H1 (cell line): ENCODE results near the gene IL1R1. TPM values are rescaled to one million over a fixed set of nuclear protein-coding genes. Genes with fewer than 3 reads are reported as not detected.

Source experiments
- CTCF ChIA-PET: fragments of 300-600 bp; sonication (Branson Sonifier 250); formaldehyde crosslinking; loops from one replicate; lab custom pipeline; 2021; ENCODE audit not compliant: partially characterized antibody; lab: Charles Lee
- POLR2A ChIA-PET: fragments of 300-600 bp; sonication (Branson Sonifier 250); formaldehyde crosslinking; loops from one replicate; lab custom pipeline; 2021; ENCODE audit warnings: inconsistent platforms; ENCODE audit not compliant: partially characterized antibody; lab: Charles Lee
- DNase-seq, 2 experiments: peaks; one replicate each; pipeline versions ENCODE4 v3.0.0 to v3.0.0-alpha.2; 2010 to 2022; ENCODE audit warnings: low spot score in 2 of 2, low read depth in 1 of 2, mixed read lengths in 1 of 2
- FAIRE-seq: peaks from 2 replicates; lab custom pipeline; 2011; peaks lifted over from hg19 to GRCh38; lab: Jason Lieb, UNC
- H2AFZ ChIP-seq: 2 replicates; pipeline ENCODE4 v1.8.1; 2012; ENCODE audit warnings: low read length, inconsistent platforms
- H2AK5ac ChIP-seq: 2 replicates; pipeline ENCODE4 v1.6.1; 2013; ENCODE audit warnings: low read depth, low read length
- H2BK120ac ChIP-seq: replicated peaks from 2 replicates; pipeline ENCODE3; 2013; ENCODE audit warnings: low read depth, low read length, inconsistent platforms
- H2BK12ac ChIP-seq: 2 replicates; pipeline ENCODE4 v1.6.1; 2013; ENCODE audit warnings: low read depth, low read length
- H2BK15ac ChIP-seq: 2 replicates; pipeline ENCODE4 v1.6.1; 2013; ENCODE audit warnings: low read length
- H2BK20ac ChIP-seq: 2 replicates; pipeline ENCODE4 v1.6.1; 2013; ENCODE audit warnings: low read length
- H2BK5ac ChIP-seq: 2 replicates; pipeline ENCODE4 v1.6.1; 2013; ENCODE audit warnings: low read depth, low read length
- H3K14ac ChIP-seq: 2 replicates; pipeline ENCODE4 v1.6.1; 2013; ENCODE audit warnings: inconsistent platforms; ENCODE audit not compliant: insufficient read length
- H3K18ac ChIP-seq: 2 replicates; pipeline ENCODE4 v1.6.1; 2013; ENCODE audit warnings: low read length; ENCODE audit errors: extremely low read depth
- H3K23ac ChIP-seq: 2 replicates; pipeline ENCODE4 v1.6.1; 2013; ENCODE audit warnings: inconsistent platforms; ENCODE audit not compliant: insufficient read length
- H3K23me2 ChIP-seq: 2 replicates; pipeline ENCODE4 v1.6.1; 2013; ENCODE audit warnings: low read depth, low read length
- H3K27ac ChIP-seq: 2 replicates; pipeline ENCODE4 v1.6.1; 2011; ENCODE audit warnings: low read depth, low read length, inconsistent platforms
- H3K27me3 ChIP-seq, 4 experiments: replicated peaks in 1 of 4; 1 replicate in 1 of 4; 2 replicates in 3 of 4; pipeline versions ENCODE4 v1.6.1 to v1.8.1; 2011 to 2013; ENCODE audit warnings: low read length in 3 of 4, mild to moderate bottlenecking in 3 of 4, inconsistent platforms in 2 of 4, mixed read lengths in 2 of 4, moderate library complexity in 1 of 4; ENCODE audit not compliant: control insufficient read depth in 3 of 4, insufficient read depth in 3 of 4; ENCODE audit errors: extremely low read depth in 1 of 4
- H3K36me3 ChIP-seq, 4 experiments: 2 replicates each; pipeline versions ENCODE4 v1.6.1 to v1.8.1; 2011 to 2013; ENCODE audit warnings: mild to moderate bottlenecking in 4 of 4, low read length in 3 of 4, moderate library complexity in 2 of 4, control low read depth in 1 of 4, inconsistent platforms in 1 of 4; ENCODE audit not compliant: insufficient read depth in 4 of 4, control insufficient read depth in 2 of 4
- H3K4ac ChIP-seq: replicated peaks from 2 replicates; pipeline ENCODE3; 2013; ENCODE audit warnings: low read length, low read depth, mixed read lengths, inconsistent platforms; ENCODE audit not compliant: insufficient read length
- H3K4me1 ChIP-seq, 4 experiments: replicated peaks in 1 of 4; 1 replicate in 1 of 4; 2 replicates in 3 of 4; pipeline versions ENCODE4 v1.6.1 to v1.8.1; 2011 to 2013; ENCODE audit warnings: low read length in 3 of 4, inconsistent platforms in 2 of 4, mixed read lengths in 1 of 4; ENCODE audit not compliant: insufficient read depth in 4 of 4, control insufficient read depth in 3 of 4
- H3K4me2 ChIP-seq, 2 experiments: 2 replicates each; pipeline versions ENCODE4 v1.6.1 to v1.8.1; 2011 to 2013; ENCODE audit warnings: low read depth in 2 of 2, low read length in 2 of 2, control low read depth in 1 of 2, inconsistent platforms in 1 of 2, mild to moderate bottlenecking in 1 of 2; ENCODE audit not compliant: insufficient read depth in 1 of 2
- H3K4me3 ChIP-seq, 4 experiments: fragments of 200-600, 300-600 bp in 1 of 4; sonication (generic), shearing (Covaris generic), sonication (Bioruptor Twin) in 1 of 4; 2 replicates each; pipeline versions ENCODE4 v1.5.1 to v1.8.1; 2011 to 2016; ENCODE audit warnings: low read length in 4 of 4, low read depth in 3 of 4, control low read depth in 2 of 4, inconsistent platforms in 2 of 4, mild to moderate bottlenecking in 2 of 4, mixed read lengths in 1 of 4, moderate library complexity in 1 of 4; ENCODE audit not compliant: insufficient read depth in 2 of 4; ENCODE audit errors: extremely low read depth in 1 of 4
- H3K56ac ChIP-seq: replicated peaks from 2 replicates; pipeline ENCODE3; 2013; ENCODE audit warnings: low read depth, mild to moderate bottlenecking, mixed read lengths, low read length, inconsistent platforms; ENCODE audit not compliant: insufficient read length
- H3K79me1 ChIP-seq: 2 replicates; pipeline ENCODE4 v1.6.1; 2013; ENCODE audit warnings: low read depth, low read length, control low read depth
- H3K79me2 ChIP-seq, 2 experiments: 2 replicates each; pipeline versions ENCODE4 v1.6.1 to v1.8.1; 2012 to 2013; ENCODE audit warnings: low read length in 2 of 2, mild to moderate bottlenecking in 2 of 2, inconsistent platforms in 1 of 2; ENCODE audit not compliant: insufficient read depth in 2 of 2, control insufficient read depth in 1 of 2
- H3K9ac ChIP-seq, 4 experiments: replicated peaks in 1 of 4; 1 replicate in 1 of 4; 2 replicates in 3 of 4; pipeline versions ENCODE4 v1.6.1 to v1.8.1; 2011 to 2013; ENCODE audit warnings: low read depth in 3 of 4, low read length in 3 of 4, control low read depth in 2 of 4, mild to moderate bottlenecking in 2 of 4, moderate library complexity in 2 of 4, inconsistent platforms in 1 of 4; ENCODE audit errors: extremely low read depth in 1 of 4
- H3K9me3 ChIP-seq, 2 experiments: 2 replicates each; pipeline versions ENCODE4 v1.6.1 to v1.8.1; 2012 to 2013; ENCODE audit warnings: mild to moderate bottlenecking in 2 of 2, moderate library complexity in 2 of 2, control low read depth in 1 of 2, inconsistent platforms in 1 of 2, low read depth in 1 of 2, low read length in 1 of 2, mixed read lengths in 1 of 2; ENCODE audit not compliant: insufficient read depth in 2 of 2
- H4K20me1 ChIP-seq, 2 experiments: replicated peaks in 1 of 2; 2 replicates each; pipeline versions ENCODE3 to v1.8.1; 2011 to 2013; ENCODE audit warnings: inconsistent platforms in 2 of 2, low read length in 2 of 2, mild to moderate bottlenecking in 1 of 2; ENCODE audit not compliant: insufficient read depth in 2 of 2, control insufficient read depth in 1 of 2
- H4K5ac ChIP-seq: 2 replicates; pipeline ENCODE4 v1.6.1; 2013; ENCODE audit warnings: low read length, low read depth, mixed read lengths, inconsistent platforms; ENCODE audit not compliant: insufficient read length
- H4K8ac ChIP-seq: 2 replicates; pipeline ENCODE4 v1.8.0; 2013; ENCODE audit warnings: mild to moderate bottlenecking, moderate library complexity, low read length, inconsistent platforms; ENCODE audit not compliant: insufficient read depth; ENCODE audit errors: extremely low read depth
- H4K91ac ChIP-seq: replicated peaks from 2 replicates; pipeline ENCODE3; 2013; ENCODE audit warnings: low read length, mixed read lengths, inconsistent platforms; ENCODE audit not compliant: insufficient read length
- CREB1 ChIP-seq: IDR thresholded peaks from 2 replicates; pipeline ENCODE4 v1.6.1; 2012; ENCODE audit warnings: inconsistent platforms
- MAFK ChIP-seq: IDR thresholded peaks from 2 replicates; pipeline ENCODE4 v1.6.1; 2012; ENCODE audit warnings: low read depth, mild to moderate bottlenecking, improper control_type of control experiment, low read length
- RFX5 ChIP-seq: IDR thresholded peaks from 2 replicates; pipeline ENCODE4 v1.6.1; 2011; ENCODE audit warnings: low read depth, low read length, improper control_type of control experiment, borderline replicate concordance
- SP1 ChIP-seq: IDR thresholded peaks from 2 replicates; pipeline ENCODE4 v1.6.1; 2011; ENCODE audit warnings: low read depth, low read length
- SRF ChIP-seq: IDR thresholded peaks from 2 replicates; pipeline ENCODE4 v1.6.1; 2011; ENCODE audit warnings: mild to moderate bottlenecking, low read depth, low read length, moderate library complexity
- YY1 ChIP-seq: IDR thresholded peaks from 2 replicates; pipeline ENCODE4 v1.6.1; 2011; ENCODE audit warnings: low read depth, mild to moderate bottlenecking, low read length
- WGBS, 2 experiments: shearing (Covaris generic) in 1 of 2; methylation state at CpG; one replicate each; pipeline versions ENCODE4 v1.1.6 to v1.1.7; 2013 to 2015; ENCODE audit warnings: low lambda C conversion rate in 2 of 2, mixed read lengths in 2 of 2, inconsistent platforms in 1 of 2, low coverage in 1 of 2, missing lambda C conversion rate in 1 of 2; ENCODE audit not compliant: insufficient replicate concordance in 2 of 2, insufficient coverage in 1 of 2, insufficient read length in 1 of 2; ENCODE audit errors: extremely low coverage in 1 of 2, missing lambda C conversion rate in 1 of 2; 5-methylcytosine and 5-hydroxymethylcytosine counted together
- polyA plus RNA-seq, 7 experiments: library from polyadenylated mRNA; depleted of rRNA in 3 of 7; stranded (reverse) in 5 of 7; unstranded in 2 of 7; fragments of >200 nt in 5 of 7; fragments of 200-250 nt in 2 of 7; gene quantifications; 1 replicate in 5 of 7; 2 replicates in 1 of 7; 4 replicates in 1 of 7; pipeline versions ENCODE4 v1.2.1 to v1.2.3, GENCODE V29; 2011 to 2013; ENCODE audit warnings: missing spikeins in 2 of 7, mixed read lengths in 2 of 7
- total RNA-seq: library from RNA; stranded (reverse); fragmentation: NEBNext Ultra II Directional; extraction: Animal tissue kit (Norgen Biotek cat#: 25700); gene quantifications from 2 replicates; pipeline ENCODE4 v1.2.1, GENCODE V29; 2021

The IL1R1 gene
- total and polyA plus RNA-seq, 2 of the 8 experiments (the other 6 are each of a cell fraction or from before 2014, with no cell fraction given): 0.34 to 0.47 TPM

DNA sequence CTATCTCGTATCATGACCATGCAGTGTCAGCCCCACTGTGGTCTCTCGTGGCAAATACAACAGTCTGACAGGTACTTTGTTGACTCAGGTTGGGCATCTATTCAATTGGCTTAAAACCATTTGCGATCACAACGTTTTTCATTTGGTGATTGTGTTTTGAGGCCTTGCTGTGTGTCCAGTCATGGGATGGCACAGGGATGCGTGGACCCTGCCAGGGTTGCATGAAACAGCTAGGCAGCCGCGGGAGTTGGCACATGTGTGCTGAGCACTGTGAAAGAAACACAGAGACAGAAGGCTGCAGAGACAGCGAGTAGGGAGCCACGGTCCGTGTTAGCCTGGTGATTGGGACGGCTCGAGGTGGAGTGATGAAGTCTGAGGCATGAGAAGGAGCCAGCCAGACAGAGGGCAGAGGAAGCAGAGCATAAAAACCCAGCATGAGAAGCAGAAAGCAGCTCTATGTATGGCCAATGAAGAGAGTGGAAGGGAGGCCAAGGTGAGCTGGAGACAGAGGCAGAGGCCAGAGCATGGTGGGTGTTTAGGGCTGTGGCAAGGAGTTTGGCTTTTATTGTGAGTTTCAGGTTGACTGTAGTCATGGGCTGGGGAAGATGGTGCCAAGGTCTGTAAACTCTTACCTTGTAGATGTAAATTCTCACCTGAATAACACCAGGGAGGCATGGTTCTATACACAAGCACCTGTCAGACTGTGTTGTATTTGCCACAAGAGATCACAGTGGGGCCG lies 31.8 kb upstream of the IL1R1 start:
- no peaks in the 10 kb centered on the region for H4K20me1 ChIP-seq
- no peak for FAIRE-seq
- H2AFZ ChIP-seq: no peak overlapping the region
- 91% methylated on average over 13 of the region's 13 CpGs; no CpG with 5 or more reads in 1 of the 2 experiments for WGBS, 2 experiments
- H2BK120ac ChIP-seq: no peak overlapping the region
- H3K27ac ChIP-seq: no peak overlapping the region
- ChIA-PET POLR2A (no interaction called here), CTCF (interaction anchor here (1.0 kb wide), 1 partner anchor 142 kb away, joined by 3 read pairs; no protein-coding TSS in a partner anchor)
- H3K23me2 ChIP-seq: peaks cover 2% of the 10 kb centered on the region; the same call in 1 of the 2 replicates
- no peaks in the 10 kb centered on the region for H3K79me1 ChIP-seq
- H4K5ac ChIP-seq: no peak overlapping the region
- H2AK5ac ChIP-seq: no peak overlapping the region
- no peaks in the 10 kb centered on the region for H3K79me2 ChIP-seq
- no peak for TF ChIP-seq MAFK
- no peak for TF ChIP-seq CREB1
- no peak for TF ChIP-seq SRF
- no peak for TF ChIP-seq RFX5
- TF ChIP-seq YY1: no peak
- no peak for TF ChIP-seq SP1
- no peak overlapping the region for H3K18ac ChIP-seq
- no peak overlapping the region for H3K9ac ChIP-seq
- H3K56ac ChIP-seq: no peak overlapping the region
- no peak overlapping the region for H2BK20ac ChIP-seq
- no peak overlapping the region for H2BK12ac ChIP-seq
- H3K27me3 ChIP-seq: no peaks in the 10 kb centered on the region
- H4K8ac ChIP-seq: no peak overlapping the region
- no peak overlapping the region for H3K4me3 ChIP-seq
- H2BK15ac ChIP-seq: no peak overlapping the region
- DNase-seq: no peak
- no peaks in the 10 kb centered on the region for H3K36me3 ChIP-seq
- no peak overlapping the region for H4K91ac ChIP-seq
- H3K4me1 ChIP-seq: peaks cover 0 to 4% (median under 1%) of the 10 kb centered on the region in 4 experiments; a peak in 2 of 7 replicates
- H3K23ac ChIP-seq: no peak overlapping the region
- no peak overlapping the region for H2BK5ac ChIP-seq
- no peaks in the 10 kb centered on the region for H3K9me3 ChIP-seq
- no peak overlapping the region for H3K4ac ChIP-seq
- H3K4me2 ChIP-seq: no peak overlapping the region
- H3K14ac ChIP-seq: no peak overlapping the region
